RPMI7951 (cell line): ENCODE data around the gene SASH3. TPM values are rescaled to one million over a fixed set of nuclear protein-coding genes. Genes with fewer than 3 reads are reported as not detected.
"Not testable (repeated sequence)": the region's sequence is repeated elsewhere in the genome, so short reads cannot be mapped to it uniquely, and the experiment has no call there.

Experiments
- DNase-seq: peaks from one replicate; pipeline ENCODE4 v3.0.0-alpha.2; 2012; ENCODE audit warnings: low read depth
- total RNA-seq: library from RNA; depleted of rRNA; stranded (reverse); fragments of >200 nt; shearing (Covaris generic); gene quantifications from 2 replicates; pipeline ENCODE4 v1.2.3, GENCODE V29; 2014; rRNA removed

SASH3 gene
- total RNA-seq: not detected in 2 replicates

DNA sequence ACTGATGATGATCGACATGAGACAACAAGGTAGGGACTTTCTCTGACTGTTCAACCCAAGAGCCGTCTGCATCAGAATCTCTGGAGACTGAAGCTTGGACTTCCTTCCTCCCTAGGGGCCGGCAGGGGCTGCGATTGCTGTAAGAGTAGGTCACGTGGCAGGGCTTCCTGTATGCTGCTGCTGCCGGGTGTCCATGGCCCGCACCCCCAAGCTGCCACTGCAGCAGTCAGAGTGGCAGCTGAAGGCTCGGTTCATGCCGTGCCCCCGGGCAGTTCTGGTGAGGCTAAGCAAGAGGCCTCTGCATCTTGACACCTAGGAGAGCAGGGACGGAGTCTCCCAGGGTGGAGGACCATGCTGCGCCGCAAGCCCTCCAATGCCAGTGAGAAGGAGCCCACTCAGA is at the start of gene SASH3:
Gene SASH3 (plus strand): TSS at position 203 of the 400 bp plus-strand sequence. CDS start 149 bp downstream, at position 352.
- no peak for DNase-seq

DNA sequence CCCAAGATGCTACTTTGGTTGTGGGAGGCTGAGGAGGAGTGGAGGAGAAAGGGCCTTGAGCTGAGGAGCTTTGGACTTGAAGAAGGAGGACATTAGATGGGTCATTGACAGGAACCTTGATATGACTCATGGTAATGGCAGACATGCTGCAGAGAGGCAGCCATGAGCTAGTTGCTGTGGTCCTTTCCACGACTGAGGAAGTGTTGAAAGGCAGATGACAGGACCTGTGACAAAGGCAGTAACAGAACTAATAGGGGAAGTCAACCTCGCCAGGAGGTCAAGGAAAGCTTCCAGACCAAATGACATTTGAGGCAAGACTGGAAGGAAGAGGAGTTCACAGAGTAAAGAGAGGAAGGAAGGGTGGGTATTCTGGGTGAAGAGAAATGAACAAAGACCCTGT is 48.5 kb upstream of the SASH3 start:
- no peak for DNase-seq

DNA sequence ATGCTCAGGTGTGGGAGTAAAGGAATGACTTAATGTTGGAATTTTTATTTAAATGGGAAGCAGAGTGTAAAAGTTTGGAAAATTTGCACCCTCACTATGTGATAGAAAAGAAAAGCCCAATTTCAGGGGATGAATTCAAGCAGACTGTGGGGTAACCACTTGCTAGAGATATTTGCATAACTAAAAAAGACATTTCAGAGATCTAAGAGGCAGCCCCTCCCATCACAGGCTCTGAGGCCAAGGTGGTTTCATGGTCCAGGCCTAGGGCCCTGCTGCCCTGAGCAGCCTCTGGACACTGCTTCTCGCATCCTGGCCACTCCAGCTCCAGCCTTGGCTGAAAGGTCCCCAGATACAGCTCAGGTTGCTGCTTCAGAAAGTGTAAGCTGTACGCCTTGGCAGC is 46.9 kb upstream of the SASH3 start:
- no peak for DNase-seq

DNA sequence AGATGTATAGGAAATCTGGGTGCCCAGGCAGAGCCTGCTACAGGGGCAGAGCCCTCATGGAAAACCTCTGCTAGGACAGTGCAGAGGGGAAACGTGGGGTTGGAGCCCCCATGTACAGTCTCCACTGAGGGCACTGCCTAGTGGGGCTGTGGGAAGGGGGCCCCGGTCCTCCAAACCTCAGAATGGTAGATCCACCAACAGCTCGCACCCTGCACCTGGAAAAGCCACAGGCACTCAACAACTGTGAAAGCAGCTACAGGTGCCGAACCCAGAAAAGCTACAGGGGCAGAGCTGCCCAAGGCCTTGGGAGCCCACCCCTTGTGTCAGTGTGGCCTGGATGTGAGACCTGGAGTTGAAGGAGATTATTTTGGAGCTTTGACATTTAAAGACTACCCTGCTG is 46.4 kb upstream of the SASH3 start:
- DNase-seq: no peak

DNA sequence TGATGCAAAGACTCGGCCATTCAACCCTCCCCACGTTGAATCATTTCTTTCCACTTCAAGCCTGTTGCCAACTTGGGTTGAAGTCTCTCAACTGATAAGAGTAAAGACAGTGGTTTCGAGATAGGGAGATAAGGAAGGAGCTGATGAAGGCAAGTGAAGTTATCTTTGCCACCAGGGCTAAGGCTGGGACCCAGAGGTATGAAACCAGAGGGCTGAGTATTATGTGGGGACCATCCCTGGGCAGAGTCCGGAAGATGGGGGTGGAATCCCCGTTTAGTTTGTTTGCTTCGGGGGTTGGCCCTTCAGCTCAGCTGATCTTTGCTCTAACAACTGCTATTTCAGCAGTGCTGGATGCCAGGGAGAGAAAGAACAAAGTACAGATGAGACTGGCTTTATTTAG is 43.3 kb upstream of the SASH3 start:
- DNase-seq: no peak

DNA sequence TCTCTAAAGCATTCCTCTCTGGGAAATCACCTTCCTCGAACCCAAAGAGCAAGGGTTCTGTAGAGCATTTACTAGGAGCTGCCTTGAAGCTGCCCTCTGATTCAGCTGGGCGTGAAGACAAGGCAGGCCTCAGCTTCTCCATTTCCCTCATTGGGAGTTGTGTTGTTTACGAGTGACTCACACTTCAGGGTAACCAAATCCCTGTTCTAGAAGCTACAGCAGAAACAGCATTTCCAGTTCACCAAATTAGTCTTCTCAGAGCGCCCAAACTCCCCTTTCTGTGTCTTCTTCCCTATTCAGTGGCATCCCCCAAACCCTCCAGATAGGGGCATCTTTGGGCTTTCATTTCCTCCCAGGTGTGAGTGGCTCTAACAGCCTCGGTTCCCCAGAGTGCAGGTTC is 41.8 kb upstream of the SASH3 start:
- DNase-seq: peak; percentile 31

DNA sequence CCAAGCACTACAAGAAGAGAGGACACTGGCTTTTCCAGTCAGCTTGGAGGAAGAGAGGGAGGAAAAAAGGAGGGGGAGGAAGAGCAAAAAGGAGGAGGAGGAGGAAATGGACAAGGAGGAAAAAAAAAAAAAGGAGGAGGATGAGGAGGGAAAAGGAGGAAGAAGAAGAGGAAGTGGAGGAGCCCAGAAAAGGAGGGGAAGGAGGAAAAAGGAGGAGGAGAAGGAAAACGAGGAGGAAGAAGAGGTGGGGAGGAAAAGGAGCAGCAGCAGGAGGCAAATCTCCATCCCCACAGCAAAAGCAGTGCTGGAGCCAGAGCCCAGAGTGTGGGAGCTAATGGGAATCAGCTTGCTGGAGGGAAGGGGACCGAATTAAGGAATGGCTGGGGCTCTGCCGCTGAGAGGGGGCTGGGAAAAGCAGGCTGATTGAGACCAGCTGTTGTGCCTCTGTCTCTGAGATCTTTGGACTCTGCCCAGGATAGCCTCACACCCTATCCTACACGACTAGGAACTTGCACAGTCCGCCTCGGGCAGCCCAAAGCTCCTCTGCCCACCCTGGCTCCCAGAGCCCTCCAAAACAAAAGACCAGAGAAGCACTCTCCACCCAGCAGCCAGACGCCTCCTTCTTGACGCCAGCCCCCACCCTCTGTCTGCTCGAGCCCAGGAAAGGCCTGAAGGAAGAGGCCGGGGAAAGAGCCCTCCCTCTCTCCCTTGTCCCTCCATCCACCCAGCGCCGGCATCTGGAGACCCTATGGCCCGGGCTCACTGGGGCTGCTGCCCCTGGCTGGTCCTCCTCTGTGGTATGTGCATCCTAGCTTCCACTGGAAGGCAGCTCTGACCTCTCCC is 41.1 kb upstream of the SASH3 start, which contains the start of gene XPNPEP2:
Gene XPNPEP2 (plus strand): TSS at position 514 of the 843 bp plus-strand sequence. CDS start 235 bp downstream, at position 749.
- peak; percentile 31 for DNase-seq

DNA sequence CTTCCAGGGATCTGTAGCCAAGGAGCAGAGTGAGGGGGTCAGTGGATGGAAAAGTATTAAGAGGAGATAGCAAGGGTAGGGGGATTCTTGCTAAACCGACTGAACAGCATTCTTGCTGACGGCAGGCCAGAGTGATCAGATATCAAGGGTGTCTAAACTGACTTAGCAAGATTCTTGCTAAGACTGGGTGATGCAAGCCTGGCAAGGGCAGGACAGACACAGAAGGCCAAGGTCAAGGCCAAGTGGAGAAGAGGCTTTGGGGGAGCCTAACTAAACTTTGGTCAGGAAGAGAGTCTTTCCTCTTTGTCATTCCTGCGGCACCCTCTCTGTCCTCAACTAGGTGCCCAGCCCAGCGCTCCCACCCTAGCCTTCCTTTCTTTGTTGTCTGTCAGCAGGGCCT is 40.2 kb upstream of the SASH3 start:
- DNase-seq: no peak

DNA sequence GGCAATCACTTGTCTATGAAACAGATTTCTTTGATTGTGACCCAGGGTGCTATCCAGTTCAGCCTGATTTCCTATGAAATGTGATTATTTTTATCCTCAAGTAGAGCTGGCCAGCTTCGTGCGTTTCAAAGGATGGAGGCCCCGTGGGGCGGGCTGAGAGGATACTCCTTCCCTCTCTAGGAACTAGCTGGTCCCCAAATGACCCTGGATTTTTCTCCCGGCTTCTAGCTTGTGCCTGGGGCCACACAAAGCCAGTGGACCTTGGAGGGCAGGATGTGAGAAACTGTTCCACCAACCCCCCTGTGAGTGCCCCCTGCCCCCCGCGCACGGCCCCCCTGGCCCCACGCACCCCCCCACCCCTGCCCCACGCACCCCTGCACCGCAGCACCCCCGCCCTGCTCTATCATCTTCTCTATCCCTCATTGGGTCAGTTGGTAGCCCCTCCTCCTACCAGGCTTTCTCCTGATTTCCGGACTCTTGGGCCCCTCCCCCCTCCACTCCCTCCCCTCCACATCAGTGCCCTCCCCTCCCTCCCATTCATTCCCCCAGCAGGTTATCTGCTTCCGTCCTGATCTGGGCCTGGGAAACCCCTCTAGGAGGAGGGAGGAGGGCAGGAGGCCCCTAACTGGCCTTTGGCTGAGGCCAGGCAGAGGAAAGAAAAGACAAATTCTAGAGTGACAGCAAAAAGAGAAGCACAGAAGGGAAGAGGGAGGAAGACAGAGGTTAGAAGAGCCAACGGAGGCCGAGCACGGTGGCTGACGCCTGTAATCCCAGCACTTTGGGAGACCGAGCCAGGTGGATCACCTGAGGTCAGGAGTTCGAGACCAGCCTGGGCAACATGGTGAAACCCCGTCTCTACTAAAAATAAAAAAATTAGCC is 37.6 kb upstream of the SASH3 start:
- no peak for DNase-seq

DNA sequence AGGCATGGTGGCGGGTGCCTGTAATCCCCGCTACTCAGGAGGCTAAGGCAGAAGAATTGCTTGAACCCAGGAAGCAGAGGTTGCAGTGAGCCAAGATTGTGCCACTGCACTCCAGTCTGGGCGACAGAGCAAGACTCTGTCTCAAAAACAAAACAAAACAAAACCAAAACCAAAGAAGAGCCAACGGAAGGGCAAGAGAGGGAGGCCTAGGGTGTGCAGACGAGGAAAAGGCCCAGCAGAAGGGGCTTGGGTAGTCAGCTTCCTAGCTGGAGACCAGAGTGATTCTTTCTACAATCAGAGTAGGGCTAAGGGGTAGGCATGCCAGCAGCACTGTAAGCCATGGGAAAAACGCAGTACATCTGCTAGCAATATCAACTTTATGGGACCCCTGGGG is 37.0 kb upstream of the SASH3 start:
- not testable (repeated sequence) for DNase-seq

DNA sequence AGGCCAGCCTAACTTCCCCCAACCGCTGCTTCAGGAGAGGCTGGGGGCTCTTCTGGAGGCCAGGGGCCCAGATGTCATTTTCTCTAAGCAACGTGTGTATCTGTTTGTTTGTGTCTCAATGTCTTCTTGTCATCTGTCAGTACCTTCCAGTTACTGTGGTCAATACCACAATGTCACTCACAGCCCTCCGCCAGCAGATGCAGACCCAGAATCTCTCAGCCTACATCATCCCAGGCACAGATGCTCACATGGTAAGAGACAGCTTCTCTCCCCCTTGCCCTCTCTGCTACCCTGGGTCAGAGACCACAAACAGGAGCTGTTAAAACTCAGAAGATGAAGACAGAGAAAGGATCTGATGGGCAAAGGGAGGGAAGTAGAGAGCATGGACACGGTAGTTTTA is 35.9 kb upstream of the SASH3 start:
- DNase-seq: no peak

DNA sequence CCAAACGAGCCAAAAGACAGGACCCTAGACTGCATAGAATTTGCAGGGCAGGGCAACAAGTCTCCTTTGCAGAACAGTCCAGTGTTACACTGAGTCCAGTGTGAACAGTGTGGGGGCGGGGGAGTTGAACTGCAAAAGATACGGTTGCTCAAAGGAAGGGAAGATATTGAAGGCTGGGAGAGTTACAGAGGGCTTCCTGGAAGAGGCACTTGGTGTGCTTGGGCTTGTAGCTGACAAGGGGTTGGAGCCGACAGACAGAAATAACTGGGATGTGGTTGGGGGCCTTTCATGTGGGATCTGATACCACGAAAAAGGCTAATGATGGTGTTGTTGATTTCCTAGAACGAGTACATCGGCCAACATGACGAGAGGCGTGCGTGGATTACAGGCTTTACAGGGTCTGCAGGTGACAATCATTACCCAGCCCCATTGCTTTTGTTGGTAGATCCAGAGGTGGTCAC is 34.9 kb upstream of the SASH3 start:
- DNase-seq: no peak

DNA sequence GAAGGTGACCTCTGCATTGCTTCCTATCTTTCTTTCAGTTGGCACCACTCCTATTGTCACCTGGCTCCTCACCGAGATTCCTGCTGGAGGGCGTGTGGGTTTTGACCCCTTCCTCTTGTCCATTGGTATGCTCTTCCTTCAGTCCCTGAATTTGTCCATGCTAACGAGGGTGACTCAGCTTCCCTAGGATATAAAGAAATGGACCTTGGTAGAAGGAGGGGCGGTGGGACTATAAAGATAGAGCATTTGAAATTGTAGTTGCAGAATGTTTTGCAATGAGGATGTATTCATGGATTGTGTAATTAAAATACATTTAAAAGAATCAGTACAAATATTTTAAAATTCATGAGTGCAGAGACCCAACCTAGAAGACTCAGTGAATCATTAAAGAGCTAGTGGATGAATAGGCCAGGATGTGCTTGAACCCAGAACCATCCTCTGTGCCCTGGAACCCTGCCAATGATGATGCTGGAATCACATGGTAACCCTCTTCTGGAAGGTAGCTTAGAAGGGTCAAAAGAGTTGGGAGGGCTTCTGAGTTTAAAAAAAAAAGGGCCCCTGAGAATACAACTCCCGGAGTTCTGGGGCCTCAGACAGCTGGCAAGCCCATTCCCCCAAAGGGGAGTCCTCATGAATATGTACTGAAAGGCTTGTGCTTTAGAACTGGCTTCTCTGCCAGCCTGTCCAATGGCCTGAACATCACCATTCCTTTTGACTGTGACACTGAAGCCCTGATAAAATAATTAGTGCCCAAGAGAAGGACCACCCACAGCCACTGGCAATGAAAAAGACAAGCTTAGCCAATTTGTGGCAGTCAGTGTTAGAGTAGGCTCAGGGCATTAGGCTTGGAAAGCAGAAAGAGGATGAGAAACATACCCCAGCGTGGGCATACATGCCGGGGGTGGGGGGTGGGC is 32.9 kb upstream of the SASH3 start:
- no peak for DNase-seq

DNA sequence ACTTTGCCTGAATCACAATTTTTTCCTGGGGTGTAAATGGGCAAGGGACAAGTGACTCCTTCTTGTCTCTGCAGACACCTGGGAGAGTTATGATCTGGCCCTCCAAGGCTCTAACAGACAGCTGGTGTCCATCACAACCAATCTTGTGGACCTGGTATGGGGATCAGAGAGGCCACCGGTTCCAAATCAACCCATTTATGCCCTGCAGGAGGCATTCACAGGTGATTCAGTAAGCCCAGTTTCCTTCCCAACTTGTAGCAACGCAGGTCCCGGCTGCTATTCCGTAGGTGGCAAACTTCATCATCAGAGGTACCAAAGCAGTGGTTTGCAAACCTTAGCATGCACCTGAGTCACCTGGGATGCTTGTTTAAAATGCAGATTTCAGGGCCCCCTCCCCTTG is 32.2 kb upstream of the SASH3 start:
- no peak for DNase-seq

DNA sequence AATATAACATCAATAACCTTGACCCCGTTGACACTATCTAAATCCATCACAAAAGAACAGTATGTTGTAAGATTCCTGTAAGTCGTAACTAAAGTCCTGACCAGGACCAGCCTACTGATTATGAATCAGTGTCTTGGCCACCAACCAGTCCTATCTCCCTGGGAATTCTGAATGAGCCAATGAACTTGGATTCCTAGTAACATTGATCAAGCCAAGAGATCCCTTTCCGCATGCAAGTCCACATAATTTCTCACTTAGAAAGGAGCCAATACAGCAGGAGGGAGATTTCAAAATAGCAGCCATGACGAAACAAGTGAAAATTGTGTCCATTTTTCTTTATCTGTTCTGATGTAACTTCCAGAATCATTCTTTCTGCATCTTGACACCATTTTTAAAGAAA is 31.4 kb upstream of the SASH3 start:
- DNase-seq: no peak

DNA sequence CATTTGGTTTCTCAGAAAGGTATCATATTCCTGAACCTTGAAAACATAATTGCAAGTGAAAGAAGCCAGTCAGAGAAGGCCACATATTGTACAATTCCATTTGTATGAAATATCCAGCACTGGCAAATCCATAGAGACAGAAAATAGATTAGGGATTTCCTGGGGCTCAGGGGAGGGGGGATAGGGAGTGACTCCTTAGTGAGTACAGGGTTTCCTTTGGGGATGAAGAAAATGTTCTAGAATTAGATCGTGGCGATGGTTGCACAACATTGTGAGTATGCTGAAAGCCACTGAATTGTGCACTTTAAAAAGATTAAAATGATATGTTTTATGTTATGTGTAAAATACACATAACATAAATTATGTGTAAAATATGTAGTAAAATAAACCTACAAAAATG is 30.7 kb upstream of the SASH3 start:
- DNase-seq: no peak

DNA sequence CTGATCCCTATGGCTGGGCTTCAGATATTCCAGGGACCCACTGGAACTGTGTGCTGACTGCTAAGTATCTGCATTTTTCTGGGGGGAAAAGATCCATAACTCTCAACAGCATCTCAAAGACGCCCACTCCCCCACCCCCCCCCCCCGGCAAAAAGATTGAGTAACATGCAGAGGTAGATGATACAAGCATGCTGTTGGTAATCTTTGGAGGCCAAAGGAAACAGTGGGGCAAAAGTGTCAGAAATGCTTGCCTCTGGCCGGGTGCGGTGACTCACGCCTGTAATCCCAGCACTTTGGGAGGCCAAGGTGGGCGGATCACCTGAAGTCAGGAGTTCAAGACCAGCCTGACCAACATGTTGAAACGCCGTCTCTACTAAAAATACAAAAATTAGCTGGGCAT is 28.8 kb upstream of the SASH3 start:
- no peak for DNase-seq

DNA sequence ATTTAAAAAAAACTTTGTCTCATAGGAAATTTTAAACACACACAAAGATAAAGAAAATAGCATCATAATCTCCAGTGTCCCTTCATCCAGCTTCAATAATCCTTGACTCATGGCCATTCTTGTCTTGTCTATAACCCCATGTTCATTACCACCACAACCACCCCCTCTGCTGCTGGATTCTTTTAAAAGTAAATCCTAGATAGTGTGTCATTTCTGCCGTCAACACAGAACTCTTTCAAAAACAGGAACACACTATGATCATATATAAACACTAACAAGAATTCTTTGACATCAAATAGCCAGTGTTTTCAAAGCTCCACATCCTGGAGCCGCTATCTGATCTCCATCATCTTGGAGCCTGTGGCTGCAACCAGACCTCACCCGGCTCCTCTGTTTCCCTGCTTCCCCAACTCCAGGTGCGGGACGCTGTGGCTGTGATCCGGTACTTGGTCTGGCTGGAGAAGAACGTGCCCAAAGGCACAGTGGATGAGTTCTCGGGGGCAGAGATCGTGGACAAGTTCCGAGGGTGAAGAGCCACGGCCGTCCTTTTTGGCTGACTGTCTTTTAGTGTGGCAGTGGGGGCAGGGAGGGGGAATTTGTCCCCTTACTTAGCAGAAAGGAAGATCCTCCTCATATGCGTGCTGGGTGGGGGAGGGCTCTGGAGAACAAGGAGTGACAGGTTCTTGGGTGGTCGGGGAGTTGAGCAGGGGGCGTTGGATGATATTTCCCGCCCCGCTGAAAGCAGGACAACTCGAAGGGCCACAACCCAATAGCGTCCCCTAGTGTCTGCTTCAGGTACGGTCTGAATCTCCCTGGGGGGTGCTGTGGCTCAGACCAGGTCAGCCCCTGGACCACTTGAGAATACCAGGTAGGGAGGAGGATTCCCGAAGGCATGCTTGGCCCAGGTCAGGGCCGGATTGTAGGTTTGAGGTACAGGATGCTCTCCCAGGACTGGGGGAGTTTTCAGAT is 25.4 kb upstream of the SASH3 start:
- no peak for DNase-seq

DNA sequence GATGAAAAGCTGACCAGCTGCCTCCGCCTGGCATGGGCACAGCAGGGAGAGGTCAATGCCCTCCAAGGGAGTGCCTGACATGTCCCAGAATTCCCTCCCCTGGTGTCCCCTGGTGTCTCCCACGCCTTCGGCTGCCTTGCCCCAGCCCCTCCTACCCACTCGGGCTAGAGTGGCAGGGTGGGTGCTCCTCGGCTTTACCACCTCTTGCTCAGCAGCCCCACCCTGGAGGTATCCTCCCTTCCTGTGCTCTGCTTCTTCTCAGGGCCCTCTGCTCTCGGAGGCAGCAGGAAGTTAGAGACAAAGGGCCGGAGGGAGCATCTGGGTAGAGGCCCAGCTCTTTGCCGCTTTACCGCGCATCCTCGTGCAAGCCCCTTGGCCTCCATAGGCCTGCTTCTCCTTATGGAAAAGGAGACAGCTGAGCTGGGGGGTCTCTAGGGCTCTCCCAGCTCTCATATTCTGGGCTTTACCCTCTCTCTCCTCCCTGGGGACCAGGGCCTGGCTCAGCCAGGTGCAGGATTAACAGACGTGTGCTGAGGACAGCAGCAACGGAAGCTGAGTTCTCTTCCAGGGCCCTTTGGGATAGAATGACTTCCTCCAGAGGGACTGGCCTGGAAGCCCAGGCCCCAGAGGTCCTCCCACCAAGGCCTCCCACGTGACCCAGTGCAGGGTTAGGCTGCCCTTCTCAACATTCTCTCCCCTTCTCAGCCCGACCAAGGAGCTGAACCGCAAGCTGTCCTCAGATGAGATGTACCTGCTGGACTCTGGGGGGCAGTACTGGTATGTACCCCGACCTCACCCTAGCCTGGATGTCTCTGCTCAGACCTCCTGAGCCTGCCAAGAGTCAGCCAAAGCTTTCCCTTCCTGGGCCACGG is 23.7 kb upstream of the SASH3 start:
- DNase-seq: no peak
